HL-60/S4 (cell line): ENCODE results near the gene LRRC34.

Experiments used
- in situ Hi-C: fragments of 300-500 bp; cut with MboI; formaldehyde crosslinking; loops from 2 replicates; pipeline ENCODE4 v1.14.3; 2022; ENCODE audit warnings: low sequenced_read_pairs

The LRRC34 gene

DNA sequence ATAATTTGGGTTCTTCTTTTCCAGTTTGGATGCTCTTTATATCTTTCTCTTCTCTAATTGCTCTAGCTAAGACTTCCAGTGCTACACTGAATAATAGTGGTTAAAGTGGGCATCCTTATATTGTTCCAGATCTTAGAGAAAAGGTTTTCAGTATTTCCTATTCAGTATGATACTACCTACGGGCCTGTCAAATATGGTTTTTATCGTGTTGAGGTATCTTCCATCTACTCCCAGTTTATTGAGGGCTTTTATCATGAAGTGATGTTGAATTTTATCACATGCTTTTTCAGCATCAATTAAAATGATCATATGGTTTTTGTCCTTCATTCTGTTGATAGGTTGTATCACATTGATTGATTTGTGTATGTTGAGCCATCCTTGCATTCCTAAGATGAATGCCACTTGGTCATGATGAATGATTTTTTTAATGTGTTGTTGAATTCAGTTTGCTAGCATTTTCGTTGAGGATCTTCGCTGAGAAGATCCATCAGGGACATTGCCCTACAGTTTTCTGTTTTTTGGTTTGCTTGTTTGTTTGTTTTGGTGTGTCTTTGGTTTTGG, 3.0 kb upstream of the LRRC34 start:
- in situ Hi-C loops, result no loop called here

DNA sequence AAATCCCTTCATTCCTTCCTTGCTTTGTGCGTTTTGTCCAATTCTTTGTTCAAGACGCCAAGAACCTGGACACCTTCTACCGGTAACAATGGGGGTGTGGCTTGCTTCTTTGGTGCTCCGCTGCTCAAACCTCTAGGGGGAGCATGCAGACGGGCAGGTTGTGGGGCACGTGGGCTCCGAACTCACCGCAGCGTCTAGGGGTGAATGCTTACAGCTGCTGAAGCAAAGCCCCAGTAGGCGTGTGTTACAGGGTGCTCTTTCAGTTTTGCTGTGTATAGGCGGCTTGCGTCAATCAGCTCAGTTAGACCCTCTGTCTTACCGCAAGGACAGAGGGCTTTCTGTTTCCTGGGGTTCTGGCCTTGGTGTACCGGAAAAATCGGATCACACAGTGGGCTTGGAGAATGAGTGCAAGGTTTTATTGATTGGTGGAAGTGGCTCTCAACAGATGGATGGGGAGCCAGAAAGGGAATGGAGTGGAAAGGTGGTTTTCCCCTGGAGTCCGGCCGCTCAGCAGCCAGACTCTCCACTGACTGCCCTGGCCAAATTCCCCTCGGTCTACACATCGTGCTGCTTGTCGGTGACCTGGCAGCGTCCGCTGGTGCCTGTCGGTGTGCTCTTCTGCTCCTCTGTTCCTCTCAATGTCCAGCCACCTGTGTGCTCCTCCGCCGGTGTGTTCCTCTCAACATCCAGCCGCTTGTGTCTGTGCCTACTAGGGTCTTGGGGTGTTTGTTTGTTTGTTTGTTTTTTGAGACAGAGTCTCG, 1.2 kb upstream of the LRRC34 start:
- in situ Hi-C loops, result no loop called here

- in situ Hi-C loops, result no loop called here
Measured at GRCh38 chr3:169813278-169813677, 574 bp upstream of the LRRC34 start.

DNA sequence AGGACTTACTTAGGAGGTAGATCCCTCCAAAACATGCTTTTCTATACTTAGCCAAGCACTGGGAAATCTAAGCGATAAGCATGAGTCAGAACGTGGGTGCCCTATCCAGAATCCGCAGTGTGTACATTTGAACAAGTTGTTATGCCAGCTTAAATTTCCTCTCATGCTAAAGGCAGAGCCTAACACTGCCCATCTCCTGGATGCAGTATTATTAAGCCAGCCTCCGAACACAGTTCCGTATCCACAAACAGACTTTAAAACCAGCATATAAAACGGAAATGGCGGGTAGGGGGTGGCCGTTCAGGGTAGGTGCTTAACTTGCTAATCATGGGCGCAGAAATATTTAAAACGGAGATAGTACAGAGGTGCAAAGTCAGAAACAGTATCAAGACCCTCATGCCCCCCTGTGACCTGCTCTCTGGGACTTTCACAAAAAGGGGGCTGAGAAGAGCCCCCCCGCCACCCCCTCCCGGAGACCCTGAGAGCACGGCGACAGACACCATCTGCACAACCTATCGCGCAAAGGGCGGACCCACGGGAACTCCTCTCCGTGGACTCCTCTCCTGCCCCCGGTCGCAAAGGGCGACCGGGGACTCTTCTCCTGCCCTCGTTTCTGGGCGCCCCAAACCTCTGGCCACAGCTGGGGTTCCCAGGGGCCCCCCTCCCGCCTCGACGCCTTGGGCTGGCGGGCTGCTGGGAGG, 923 bp downstream of the LRRC34 start:
- in situ Hi-C loops, result no loop called here

GRCh38 chr3:169809230-169809795, 3.4 kb downstream of the LRRC34 start:
- in situ Hi-C loops, result no loop called here

GRCh38 chr3:169804681-169805080, 8.0 kb downstream of the LRRC34 start:
- in situ Hi-C loops, result no loop called here

- in situ Hi-C loops, result no loop called here
Measured at GRCh38 chr3:169792359-169792758, 20.3 kb downstream of the LRRC34 start.

- in situ Hi-C loops, result no loop called here
Measured at GRCh38 chr3:169790687-169791429, 21.8 kb downstream of the LRRC34 start.

- in situ Hi-C loops, result no loop called here
Measured at GRCh38 chr3:169790219-169790618, 22.5 kb downstream of the LRRC34 start.

- in situ Hi-C loops, result no loop called here
Measured at GRCh38 chr3:169787791-169788190, 24.9 kb downstream of the LRRC34 start.

GRCh38 chr3:169787120-169787519, 25.6 kb downstream of the LRRC34 start:
- in situ Hi-C loops, result no loop called here

DNA sequence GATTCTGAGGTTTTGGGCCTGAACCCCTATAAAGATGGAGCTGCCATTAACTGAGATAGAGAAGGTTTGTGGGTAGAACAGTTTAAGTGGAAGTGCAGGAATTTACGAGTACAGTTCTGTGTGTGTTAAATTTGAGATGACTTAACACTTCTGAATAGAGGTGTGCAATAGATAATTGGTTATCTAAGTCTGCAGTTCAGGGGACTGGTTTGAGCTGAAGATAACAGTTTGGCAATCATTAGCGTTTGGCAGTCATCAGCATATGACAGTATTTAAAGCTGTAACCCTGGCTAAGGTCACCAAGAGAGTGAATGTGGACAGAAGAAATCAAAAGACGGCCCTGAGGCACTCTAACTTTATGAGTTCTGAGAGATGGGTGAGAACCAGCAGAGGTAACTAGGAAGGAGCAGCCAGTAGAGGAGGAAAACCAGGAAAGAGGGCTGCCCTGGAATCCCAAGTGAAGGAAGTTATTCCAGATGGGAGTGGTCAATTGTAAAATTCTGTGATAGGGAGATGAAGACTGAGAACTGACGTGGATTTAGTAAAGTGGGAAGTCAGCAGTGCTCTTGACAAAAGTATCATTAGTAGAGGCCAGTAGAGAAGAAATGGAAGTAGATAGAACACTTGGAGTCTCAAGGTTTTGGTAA, 31.4 kb downstream of the LRRC34 start:
- in situ Hi-C loops, result no loop called here

- in situ Hi-C loops, result no loop called here
Measured at GRCh38 chr3:169780742-169781141, 32.0 kb downstream of the LRRC34 start.

GRCh38 chr3:169777822-169778221, 34.9 kb downstream of the LRRC34 start:
- in situ Hi-C loops, result no loop called here

DNA sequence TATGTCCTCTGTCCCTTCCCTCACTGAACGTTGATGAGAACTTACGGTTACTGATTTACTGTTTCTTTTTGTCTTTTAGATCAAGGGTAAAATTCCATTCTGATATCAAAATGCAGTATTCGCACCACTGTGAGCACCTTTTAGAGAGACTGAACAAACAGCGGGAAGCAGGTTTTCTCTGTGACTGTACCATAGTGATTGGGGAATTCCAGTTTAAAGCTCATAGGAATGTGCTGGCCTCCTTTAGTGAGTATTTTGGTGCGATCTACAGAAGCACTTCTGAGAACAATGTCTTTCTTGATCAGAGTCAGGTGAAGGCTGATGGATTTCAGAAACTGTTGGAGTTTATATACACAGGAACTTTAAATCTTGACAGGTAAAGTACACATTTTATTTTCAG, 38.5 kb downstream of the LRRC34 start:
- in situ Hi-C loops, result no loop called here

DNA sequence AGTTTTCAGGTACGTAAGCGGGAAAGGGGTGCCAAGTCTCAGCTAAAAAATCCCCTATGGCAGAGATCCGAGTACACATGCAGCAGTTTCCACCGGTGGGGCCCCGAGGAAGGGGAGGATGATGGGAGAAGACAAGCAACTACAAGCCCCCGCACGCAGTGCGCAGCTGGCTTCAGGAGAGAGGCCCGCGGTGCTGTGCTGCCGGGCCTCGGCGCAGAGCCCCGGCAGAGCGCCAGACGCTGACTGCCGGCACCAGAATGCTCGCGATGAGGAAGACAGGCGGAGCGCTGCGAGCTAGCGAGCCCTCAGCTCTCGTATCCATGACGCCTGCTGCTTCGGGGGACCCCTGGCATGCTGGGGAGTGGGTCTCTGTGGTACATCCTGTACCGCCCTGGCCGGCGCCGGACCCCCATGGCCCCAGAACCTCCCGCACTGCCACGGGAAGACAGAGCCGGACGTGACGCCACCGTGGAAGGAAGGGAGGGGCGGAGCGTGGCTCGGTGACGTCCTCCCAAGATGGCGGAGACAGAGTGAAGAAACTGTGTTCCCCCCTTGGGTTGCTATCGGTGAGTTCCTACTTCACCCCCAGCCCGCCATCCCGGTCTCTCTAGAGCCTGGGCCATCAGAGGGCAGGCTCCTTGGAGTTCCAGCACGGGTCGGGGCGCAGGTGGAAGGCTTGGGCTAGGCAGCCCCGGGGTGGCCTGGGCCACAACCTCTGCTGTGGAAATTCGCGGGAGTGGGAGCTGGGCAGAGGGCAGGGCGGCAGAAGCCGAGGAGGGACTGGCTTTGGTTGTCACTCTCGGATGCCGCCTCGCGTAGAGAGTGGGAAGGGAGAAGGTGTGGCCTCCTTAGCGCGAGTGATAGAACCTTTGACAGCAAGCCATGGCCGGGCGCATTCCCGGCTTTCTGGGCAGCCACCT, 39.5 kb downstream of the LRRC34 start, which contains the start of gene MYNN:
Gene MYNN (plus strand): TSS at position 500 of the 920 bp plus-strand sequence. CDS start 900 bp downstream, outside the sequence.
- in situ Hi-C loops, result no loop called here

GRCh38 chr3:169772305-169772896, 40.3 kb downstream of the LRRC34 start:
- in situ Hi-C loops, result no loop called here

DNA sequence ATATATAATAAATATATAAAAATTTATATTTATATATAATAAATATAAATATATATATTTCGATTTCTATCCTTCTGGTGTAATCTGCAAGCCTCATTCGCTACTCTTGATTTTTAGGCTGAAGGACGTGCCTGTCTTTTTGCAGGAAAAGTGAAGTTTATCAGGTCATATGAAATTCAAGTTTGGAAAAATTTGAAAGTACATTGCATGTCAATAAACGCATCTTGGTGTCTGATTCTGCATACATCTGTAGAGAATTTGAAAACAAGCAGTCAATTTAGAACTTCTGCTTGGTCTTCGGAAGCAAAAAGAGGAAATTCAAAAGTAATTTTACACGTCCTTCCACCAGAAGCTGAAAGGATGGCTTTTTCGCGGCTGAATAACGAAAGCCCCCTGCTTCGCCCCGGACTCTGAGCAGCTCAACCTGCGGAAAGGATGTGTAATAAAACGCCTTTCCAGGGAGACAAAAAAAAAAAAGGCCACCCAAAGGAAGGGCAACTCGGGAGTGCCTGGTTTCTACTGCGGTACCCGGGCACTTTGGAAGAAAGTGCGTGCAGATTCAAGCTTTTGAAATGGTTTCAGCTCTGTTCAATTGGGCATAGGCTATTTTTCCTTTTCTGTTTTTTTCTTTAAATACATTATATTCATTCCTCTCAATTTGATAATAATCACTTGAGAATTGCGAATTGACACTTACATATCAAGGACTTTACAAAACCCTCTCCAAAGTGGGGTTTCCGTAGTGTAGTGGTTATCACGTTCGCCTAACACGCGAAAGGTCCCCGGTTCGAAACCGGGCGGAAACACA, 41.0 kb downstream of the LRRC34 start:
- in situ Hi-C loops, result no loop called here
